Measurements from ENCODE around the gene PRKCZ.
A peak's percentile ranks its signal among the peaks of the same experiment; 100 is the strongest.
"Not testable (repeated sequence)": the region's sequence is repeated elsewhere in the genome, so short reads cannot be mapped to it uniquely, and the experiment has no call there.

Gene PRKCZ

DNA sequence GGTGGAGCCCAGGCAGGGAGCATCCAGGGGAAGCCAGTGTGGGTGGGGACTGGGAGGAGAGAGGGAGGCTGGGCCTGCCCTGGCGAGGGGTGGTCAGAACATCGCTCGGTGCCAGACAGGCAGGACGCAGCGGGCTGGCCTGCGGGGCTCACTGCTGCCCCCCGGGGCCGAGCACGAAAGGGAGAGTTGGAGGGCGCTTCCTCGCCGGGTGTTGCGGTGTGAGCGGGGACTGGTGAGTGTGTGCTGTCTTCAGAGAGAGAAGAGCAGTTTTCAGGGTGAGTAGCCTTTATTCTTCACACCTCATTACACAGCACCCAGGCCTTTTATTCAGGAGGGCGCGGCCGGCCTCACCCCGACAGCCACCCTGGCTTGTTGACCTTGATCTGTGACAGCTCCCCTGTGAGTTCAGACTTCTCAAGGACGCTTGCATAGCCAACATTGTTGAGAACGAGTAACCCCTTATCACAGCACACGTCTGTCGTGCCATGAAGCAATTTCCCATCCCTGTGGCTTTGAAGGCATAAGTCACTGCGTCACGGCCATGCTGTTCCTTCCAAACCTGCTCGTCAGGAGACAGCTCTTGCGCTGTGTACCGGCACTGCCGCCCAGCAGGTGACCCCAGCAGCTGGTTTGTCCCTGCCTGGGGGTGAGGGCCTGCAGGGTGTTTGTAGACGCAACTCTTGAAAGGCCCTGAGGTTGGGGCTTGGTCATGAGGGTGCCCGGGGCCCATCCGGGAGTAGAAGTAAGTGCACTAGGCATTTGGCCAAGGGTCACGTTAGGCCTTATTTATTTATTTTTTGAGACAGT, 54.6 kb downstream of the PRKCZ start:
- no peak for DNase-seq

DNA sequence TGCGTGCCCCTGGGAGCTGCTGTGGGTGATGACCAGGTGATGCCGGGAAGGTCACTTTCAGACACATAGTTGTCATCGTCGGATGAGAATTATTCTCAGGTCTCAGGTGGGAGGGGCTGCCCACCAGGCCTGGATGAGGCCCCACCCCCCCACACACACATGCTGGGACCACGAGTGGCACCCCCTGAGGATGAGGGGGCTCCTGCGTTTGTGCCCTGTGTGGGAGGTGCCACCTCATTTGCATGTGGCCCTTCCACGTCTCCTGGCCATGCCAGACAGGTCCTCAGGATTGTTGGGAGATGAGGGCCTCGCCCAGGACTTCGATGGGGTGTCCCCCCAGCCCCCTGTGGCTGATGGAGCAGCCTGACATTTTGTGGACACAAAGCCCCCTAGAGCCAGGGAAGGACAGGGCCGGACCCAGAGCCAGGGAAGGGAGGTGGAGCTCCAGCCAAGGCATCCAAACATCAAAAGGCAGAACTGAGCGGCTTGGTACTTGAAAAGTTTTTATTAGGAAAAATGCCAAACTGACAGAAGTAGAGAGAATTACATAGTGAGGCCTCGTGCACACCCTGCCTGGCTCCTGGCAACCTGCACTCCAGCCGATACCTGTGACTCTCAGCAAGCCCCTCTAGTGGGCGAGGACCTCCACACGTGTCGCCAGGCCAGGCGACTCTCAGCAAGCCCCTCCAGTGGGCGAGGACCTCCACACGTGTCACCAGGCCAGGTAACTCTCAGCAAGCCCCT, 55.7 kb downstream of the PRKCZ start:
- no peak for DNase-seq

DNA sequence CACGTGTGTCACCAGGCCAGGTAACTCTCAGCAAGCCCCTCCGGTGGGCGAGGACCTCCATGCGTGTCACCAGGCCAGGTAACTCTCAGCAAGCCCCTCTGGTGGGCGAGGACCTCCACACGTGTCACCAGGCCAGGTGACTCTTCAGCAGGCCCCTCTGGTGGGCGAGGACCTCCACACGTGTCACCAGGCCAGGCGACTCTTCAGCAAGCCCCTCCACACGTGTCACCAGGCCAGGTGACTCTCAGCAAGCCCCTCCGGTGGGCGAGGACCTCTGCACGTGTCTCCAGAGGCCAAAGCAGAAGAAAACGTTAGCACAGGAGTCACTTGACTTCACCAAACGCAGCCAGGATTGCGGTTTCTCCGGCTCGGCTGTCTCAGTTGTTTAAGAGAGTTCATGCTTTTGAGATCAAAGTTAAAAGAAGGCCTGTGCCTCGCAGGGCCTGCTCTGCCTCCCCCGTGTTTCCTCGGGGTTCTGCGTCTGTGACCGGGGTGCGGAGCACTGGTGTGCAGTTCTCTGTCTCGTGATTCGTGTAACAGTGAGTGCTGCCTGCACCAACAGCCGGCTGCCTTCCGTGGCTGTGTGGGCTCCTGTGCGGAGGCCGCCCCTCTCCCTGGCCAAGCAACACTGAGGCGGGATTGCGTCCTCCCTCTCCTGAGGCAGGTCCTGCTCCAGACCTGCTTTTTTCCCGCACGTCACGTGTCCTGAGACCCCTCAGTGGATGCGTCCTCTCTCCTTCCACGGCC, 56.6 kb downstream of the PRKCZ start:
- DNase-seq = no peak

DNA sequence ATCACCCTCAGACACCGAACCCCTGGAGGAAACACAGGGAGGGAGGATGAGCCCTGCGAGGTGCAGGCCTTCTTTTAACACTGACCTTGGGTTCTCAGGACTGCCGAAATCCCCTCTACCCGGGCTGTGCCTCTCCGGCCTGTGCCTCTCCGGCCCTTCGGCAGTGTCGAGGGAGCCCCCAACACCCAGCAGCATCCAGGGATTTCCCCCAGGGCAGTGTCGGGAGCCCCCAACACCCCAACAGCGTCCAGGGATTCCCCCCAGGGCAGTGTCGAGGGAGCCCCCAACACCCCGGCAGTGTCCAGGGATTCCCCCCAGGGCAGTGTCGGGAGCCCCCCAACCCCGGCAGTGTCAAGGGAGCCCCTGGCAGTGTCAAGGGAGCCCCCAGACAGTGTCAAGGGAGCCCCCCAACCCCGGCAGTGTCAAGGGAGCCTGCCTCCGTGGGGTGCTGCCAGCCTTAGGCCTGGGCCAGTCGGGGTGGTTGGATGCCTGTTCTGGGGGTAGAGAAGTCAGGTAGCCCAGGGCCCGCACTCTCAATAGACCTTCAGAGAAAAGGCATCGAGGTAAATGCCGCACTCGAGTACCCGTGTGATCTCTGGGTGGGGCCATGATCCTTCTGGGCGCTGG, 57.5 kb downstream of the PRKCZ start:
- DNase-seq = no peak

GRCh38 chr1:2108213-2108876, 58.1 kb downstream of the PRKCZ start:
- peak; percentile 10 for DNase-seq

GRCh38 chr1:2108877-2109580, 58.8 kb downstream of the PRKCZ start:
- no peak for DNase-seq

DNA sequence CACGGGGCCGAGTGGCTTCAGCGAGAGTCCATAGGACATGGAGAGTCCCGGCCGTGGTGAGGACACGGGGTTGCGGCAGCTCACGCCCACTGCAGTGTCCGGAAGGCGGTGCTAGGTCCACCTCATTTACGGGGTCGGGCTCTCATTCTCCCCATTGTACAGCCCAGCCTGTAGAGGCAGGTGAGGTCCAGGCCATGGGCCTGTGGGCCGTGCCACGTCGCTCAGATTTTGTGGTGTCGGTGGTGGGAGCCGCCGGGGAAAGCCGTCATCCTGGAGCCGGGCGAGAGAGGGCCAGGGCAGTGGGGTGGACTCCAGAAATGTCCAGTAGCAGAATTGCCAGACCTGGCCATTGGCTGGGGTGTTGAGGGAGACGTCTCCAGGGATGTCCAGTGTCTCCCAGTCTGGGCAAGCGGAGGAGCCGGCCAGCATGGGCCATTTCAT, 59.4 kb downstream of the PRKCZ start:
- DNase-seq = no peak

DNA sequence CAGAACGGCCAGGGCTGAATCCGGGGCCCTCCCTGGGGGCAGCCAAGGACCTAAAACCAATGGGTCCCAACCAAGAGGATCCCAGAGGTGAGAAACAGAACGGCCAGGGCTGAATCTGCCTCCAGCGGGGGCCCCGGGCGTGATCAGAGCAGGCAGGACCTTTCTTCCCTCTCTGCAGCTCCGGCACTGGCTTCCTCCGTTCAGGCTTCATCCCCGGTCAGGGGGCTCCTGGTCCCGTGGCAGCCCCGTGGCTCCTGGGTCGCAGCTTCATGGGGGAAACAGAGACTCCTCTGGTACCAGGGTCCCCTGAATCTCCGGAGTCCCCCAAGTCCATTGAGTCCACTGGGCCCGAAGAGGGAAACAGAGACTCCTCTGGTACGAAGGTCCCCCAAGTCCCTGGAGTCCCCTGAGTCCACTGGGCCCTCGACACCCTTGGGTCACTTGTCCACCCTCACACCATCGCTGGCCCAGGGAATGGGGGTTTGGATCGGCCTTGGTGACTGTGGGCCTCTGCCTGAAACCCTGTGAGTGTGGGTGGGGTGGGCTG, 60.1 kb downstream of the PRKCZ start:
- no peak for DNase-seq

- no peak for DNase-seq
Observed at GRCh38 chr1:2110738-2111673, 60.8 kb downstream of the PRKCZ start.

- DNase-seq = no peak
Observed at GRCh38 chr1:2111674-2112035, 61.4 kb downstream of the PRKCZ start.

- DNase-seq = peak; percentile 39
Observed at GRCh38 chr1:2112280-2112701, 62.1 kb downstream of the PRKCZ start.

DNA sequence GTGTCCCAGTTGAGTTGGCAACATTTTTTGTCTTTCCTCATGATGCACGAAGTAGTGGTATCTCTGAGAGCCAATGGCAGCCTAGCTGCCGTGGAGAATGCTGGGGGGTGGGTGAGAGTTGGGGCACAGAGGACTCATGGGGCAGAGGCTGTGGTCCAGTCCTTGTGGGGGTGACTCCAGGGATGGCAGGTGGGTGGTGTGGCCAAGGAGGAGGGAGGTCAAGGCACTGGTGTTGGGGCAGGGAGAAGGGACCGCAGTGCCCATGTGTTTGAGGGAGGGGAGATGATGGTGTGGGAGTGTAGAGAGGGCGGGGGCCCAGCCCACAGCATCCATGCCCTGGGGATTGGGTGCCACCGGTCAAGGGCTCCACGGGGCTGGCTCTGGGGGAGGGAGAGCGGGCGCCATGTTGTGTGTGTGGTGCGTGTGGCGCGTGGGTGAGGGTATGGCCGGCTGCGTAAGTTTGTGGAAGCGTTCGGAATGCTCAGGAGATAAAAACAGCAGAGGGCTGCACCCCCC, 63.5 kb downstream of the PRKCZ start:
- DNase-seq = no peak

DNA sequence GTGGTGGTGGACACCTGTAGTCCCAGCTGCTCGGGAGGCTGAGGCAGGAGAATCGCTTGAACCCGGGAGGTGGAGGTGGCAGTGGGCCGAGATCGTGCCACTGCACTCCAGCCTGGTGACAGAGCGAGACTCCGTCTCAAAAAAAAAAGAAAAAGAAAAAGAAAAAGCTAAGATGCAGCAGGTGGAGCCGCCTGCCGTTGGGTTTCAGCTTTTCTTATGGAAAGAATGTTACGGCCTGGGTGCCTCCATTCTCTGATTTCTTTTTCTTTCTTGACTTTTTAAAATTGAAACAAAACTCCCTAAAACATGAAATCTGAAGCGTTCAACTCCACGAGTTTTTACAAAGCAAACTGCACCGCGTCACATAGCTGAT, 64.4 kb downstream of the PRKCZ start:
- DNase-seq = not testable (repeated sequence)

- no peak for DNase-seq
Observed at GRCh38 chr1:2115008-2115641, 64.9 kb downstream of the PRKCZ start.

GRCh38 chr1:2115702-2116341, 65.6 kb downstream of the PRKCZ start:
- no peak for DNase-seq

GRCh38 chr1:2119886-2120285, 69.7 kb downstream of the PRKCZ start:
- DNase-seq = no peak

- DNase-seq = no peak
Observed at GRCh38 chr1:2121101-2121691, 71.0 kb downstream of the PRKCZ start.

DNA sequence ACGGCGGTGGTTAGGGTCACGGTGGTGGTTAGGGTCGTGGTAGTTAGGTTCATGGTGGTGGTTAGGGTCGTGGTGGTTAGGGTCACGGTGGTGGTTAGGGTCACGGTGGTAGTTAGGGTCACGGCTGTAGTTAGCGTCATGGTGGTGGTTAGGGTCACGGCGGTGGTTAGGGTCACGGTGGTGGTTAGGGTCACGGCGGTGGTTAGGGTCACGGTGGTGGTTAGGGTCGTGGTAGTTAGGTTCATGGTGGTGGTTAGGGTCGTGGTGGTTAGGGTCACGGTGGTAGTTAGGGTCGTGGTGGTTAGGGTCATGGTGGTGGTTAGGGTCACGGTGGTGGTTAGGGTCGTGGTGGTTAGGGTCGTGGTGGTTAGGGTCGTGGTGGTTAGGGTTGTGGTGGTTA, 71.6 kb downstream of the PRKCZ start:
- DNase-seq = not testable (repeated sequence)

All from suppressor macrophage treated with lipopolysaccharide for 4 hours (primary cell).